Breast epithelium (tissue), 4 donors: ENCODE results near the gene CCDC85C. TPM values are rescaled to one million over a fixed set of nuclear protein-coding genes. Genes with fewer than 3 reads are reported as not detected.

Source experiments
- DNase-seq, 2 donors: peaks; one replicate each; pipeline ENCODE4 v3.0.0-alpha.2; 2019; ENCODE audit warnings: low spot score in 2 of 2
- H3K27ac ChIP-seq, 2 donors: fragments of 200-600 bp; sonication (generic) in 1 of 2; one replicate each; pipeline ENCODE4 v1.5.1; 2016 to 2019; ENCODE audit warnings: mild to moderate bottlenecking in 1 of 2
- H3K27me3 ChIP-seq, 2 donors: fragments of 200-600 bp; sonication (generic) in 1 of 2; one replicate each; pipeline versions ENCODE4 v1.5.1 to v1.6.0; 2017 to 2019; ENCODE audit warnings: control low read depth in 1 of 2, mild to moderate bottlenecking in 1 of 2
- H3K36me3 ChIP-seq: fragments of 200-600 bp; one replicate; pipeline ENCODE4 v1.5.1; 2019
- H3K4me1 ChIP-seq, 2 donors: fragments of 200-600 bp; sonication (generic); one replicate each; pipeline ENCODE4 v1.5.1; 2016 to 2019; ENCODE audit warnings: control low read depth in 1 of 2
- H3K4me3 ChIP-seq, 3 donors: fragments of 200-600 bp; sonication (generic); 1 replicate in 2 of 3; 2 replicates in 1 of 3; pipeline ENCODE4 v1.5.1; 2016 to 2019; ENCODE audit warnings: mild to moderate bottlenecking in 3 of 3, moderate library complexity in 2 of 3
- H3K9me3 ChIP-seq, 2 donors: fragments of 200-600 bp; sonication (generic) in 1 of 2; one replicate each; pipeline ENCODE4 v1.5.1; 2016 to 2019; ENCODE audit warnings: control low read depth in 1 of 2
- POLR2A ChIP-seq: fragments of 450-650 bp; IDR thresholded peaks from one replicate; pipeline ENCODE4 v1.6.1; 2016; ENCODE audit warnings: antibody characterized with exemption, mild to moderate bottlenecking, moderate library complexity
- POLR2AphosphoS5 ChIP-seq, 3 donors: sonication (generic); formaldehyde crosslinking; IDR thresholded peaks; one replicate each; pipeline ENCODE4 v1.6.1; 2017; ENCODE audit warnings: antibody characterized with exemption in 3 of 3
- intact Hi-C: fragments of 100-400 bp; cut with DNase I; formaldehyde crosslinking; loops from one replicate; pipeline ENCODE4 v1.15.1; 2023; ENCODE audit warnings: low total_unique reads
- total RNA-seq, 3 donors: library from RNA; depleted of rRNA; stranded (reverse); fragments of >200 nt; gene quantifications; one replicate each; pipeline ENCODE4 v1.1.0, GENCODE V29; 2016
- TF ChIP-seq, protein P1 (sequence below), 3 donors: fragments of 450-650 bp; IDR thresholded peaks; one replicate each; pipeline ENCODE4 v1.5.1; 2016 to 2017; ENCODE audit warnings: antibody characterized with exemption in 3 of 3, mild to moderate bottlenecking in 3 of 3, moderate library complexity in 3 of 3

CCDC85C gene
- total RNA-seq, 3 donors from 2014 or later, result 1.3 to 8.3 (median 4.3) TPM

DNA sequence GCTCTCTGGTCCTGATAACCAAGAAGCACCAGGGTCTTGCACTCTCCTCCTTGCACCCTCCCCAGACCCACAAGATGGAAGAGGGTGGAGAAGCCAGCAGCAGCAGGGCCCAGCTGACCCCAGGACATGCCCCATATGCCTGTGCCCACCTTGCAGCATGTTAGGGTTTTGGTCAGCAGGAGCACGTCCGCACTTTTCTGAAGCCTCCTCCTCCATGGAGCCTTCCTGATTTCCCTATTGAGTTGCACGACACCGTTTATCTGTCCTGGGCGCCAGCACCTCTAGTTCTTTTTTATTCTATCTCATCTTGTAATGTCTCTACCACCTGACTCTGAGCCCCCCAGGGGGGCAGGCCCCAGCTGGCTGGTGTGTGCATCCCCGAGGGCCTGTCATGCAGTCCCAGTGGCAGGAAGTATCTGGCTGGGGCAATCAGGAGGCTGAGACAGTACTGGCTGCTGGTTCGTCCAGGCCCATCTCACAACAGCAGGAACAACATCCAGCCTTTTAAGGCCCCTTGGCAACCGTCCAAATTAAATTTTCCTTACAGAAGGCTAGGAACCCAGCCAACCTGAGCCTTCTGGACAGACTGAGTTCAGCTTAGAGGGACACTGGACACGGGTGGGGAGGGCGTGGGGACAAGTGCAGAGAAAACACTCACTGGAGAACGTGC is 39.6 kb downstream of the CCDC85C start:
- peak in 1 of 2 donors; percentile 60 for DNase-seq
- H3K36me3 ChIP-seq, result no peaks in the 10 kb centered on the region
- peaks cover 21 to 65% of the 10 kb centered on the region in 2 donors for H3K4me1 ChIP-seq
- peak overlapping the region; percentile 67 to 80 for H3K27ac ChIP-seq
- H3K9me3 ChIP-seq, result no peaks in the 10 kb centered on the region
- intact Hi-C loops, result loop anchor here (5.0 kb wide), 1 partner anchor 38 kb away; the partner anchor contains the start of gene CCDC85C
- TF ChIP-seq POLR2AphosphoS5 (IDR thresholded peaks at IDR 0.05) (no peak), POLR2A (no peak)
- TF ChIP-seq, protein P1, sequence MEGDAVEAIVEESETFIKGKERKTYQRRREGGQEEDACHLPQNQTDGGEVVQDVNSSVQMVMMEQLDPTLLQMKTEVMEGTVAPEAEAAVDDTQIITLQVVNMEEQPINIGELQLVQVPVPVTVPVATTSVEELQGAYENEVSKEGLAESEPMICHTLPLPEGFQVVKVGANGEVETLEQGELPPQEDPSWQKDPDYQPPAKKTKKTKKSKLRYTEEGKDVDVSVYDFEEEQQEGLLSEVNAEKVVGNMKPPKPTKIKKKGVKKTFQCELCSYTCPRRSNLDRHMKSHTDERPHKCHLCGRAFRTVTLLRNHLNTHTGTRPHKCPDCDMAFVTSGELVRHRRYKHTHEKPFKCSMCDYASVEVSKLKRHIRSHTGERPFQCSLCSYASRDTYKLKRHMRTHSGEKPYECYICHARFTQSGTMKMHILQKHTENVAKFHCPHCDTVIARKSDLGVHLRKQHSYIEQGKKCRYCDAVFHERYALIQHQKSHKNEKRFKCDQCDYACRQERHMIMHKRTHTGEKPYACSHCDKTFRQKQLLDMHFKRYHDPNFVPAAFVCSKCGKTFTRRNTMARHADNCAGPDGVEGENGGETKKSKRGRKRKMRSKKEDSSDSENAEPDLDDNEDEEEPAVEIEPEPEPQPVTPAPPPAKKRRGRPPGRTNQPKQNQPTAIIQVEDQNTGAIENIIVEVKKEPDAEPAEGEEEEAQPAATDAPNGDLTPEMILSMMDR (IDR thresholded peaks at IDR 0.05), result no peak
- no peak overlapping the region for H3K4me3 ChIP-seq
- no peaks in the 10 kb centered on the region for H3K27me3 ChIP-seq

DNA sequence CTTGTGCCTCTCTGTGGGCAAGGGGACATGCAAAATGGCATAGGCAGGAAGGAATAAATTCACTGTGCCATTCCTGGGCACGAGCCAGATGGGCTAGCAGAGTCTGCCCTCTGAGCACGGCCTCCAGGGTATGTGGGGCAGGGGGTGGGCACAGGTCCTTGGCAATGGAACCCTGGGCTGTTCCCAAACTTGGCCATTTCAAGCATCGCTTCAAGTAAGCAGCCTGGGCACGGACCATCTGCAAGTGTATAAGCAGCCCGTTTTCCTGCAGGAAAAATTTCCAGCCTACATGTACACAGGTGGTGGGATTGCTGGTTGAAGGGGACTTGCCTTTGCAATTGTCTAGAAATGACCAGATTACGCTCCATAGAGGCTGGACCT is 40.3 kb downstream of the CCDC85C start:
- intact Hi-C loops, result loop anchor here (5.0 kb wide), 1 partner anchor 39 kb away; the partner anchor contains the start of gene CCDC85C
- H3K36me3 ChIP-seq, result no peaks in the 10 kb centered on the region
- peak overlapping the region; percentile 50 to 80 for H3K27ac ChIP-seq
- no peaks in the 10 kb centered on the region for H3K27me3 ChIP-seq
- no peak overlapping the region for H3K4me3 ChIP-seq
- TF ChIP-seq POLR2AphosphoS5 (IDR thresholded peaks at IDR 0.05) (no peak), POLR2A (no peak)
- TF ChIP-seq, protein P1 (IDR thresholded peaks at IDR 0.05), result no peak
- no peaks in the 10 kb centered on the region for H3K9me3 ChIP-seq
- H3K4me1 ChIP-seq, result peaks cover 21 to 58% of the 10 kb centered on the region in 2 donors
- DNase-seq, result no peak

DNA sequence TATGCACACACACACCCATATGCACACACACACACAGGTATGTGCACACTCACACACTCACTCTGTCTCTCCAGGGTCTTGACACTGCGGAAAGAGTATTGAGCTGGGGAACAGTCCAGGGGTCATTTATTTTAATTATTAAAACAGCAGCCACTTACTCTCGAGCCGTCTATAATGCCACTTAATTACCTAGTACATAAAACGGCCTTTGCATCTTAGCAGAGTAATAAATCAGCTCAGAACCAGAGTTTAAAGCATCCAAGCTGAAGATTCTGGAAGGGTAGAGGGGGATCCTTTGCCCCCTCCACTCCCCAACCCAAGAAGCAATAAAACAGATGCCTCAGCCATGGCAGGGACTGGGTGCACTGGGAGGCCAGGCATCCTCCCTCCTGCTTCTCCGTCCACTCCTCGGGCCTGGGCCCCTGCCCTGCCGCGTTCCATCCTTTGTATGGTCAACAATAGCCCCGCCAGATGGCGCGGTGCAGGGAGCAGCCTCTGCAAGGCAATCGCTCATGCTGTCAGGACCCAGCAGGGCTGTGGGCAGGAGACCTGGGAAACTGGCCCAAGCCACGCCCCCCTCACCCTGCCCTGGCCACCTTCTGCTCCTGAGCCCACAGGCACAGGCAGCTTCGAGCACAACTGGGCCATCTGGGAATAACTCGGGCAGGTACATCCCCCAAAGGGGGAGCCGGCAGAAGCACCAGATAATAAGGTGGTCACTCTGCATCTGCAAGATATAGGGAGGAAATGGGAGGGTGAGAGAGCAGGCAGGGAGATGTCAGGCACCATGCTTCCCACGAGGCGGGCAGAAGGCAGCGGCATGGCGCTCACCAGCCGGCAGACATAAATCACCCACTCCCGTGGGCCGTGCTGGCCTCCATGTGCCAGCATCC is 40.9 kb downstream of the CCDC85C start:
- Histone ChIP-seq H3K36me3 (no peaks in the 10 kb centered on the region), H3K27me3 (no peaks in the 10 kb centered on the region), H3K27ac (peak overlapping the region; percentile 79 to 80), H3K4me3 (no peak overlapping the region), H3K9me3 (no peaks in the 10 kb centered on the region), H3K4me1 (peaks cover 21 to 52% of the 10 kb centered on the region in 2 donors)
- peak; percentile 64 to 83 for DNase-seq
- TF ChIP-seq POLR2AphosphoS5 (IDR thresholded peaks at IDR 0.05), result peak in 1 of 3 donors; percentile 45
- no peak for TF ChIP-seq POLR2A
- TF ChIP-seq, protein P1 (IDR thresholded peaks at IDR 0.05), result peak in 2 of 3 donors; percentile 41 to 50
- intact Hi-C loops, result loop anchor here (5.0 kb wide), 1 partner anchor 39 kb away; the partner anchor contains the start of gene CCDC85C

DNA sequence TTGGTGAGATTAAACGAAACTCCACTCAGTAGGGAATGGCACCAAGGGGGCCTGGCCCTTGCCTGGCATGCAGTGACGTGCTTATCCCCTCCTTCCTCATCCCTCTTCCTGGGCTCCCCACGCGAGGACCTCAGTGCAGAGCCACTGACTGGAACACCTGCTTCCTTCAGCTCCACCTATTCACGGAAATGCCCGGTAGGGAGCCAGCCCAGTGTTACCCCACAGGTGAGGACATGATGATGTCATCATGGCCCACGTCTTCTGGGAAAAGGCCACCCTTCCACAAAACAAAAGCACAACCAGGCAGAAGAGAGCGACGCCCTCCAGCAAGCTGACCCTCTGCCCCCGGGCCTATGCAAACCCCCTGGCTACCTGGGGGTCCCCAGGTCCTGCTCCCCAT is 42.1 kb downstream of the CCDC85C start:
- Histone ChIP-seq H3K4me1 (peaks cover 21 to 52% of the 10 kb centered on the region in 2 donors), H3K9me3 (no peaks in the 10 kb centered on the region), H3K27me3 (no peaks in the 10 kb centered on the region), H3K4me3 (no peak overlapping the region), H3K36me3 (no peaks in the 10 kb centered on the region), H3K27ac (peak overlapping the region; percentile 79 to 80)
- intact Hi-C loops, result loop anchor here (5.0 kb wide), 1 partner anchor 40 kb away; the partner anchor contains the start of gene CCDC85C
- TF ChIP-seq, protein P1 (IDR thresholded peaks at IDR 0.05), result no peak
- TF ChIP-seq POLR2AphosphoS5 (IDR thresholded peaks at IDR 0.05) (peak in 1 of 3 donors; percentile 22), POLR2A (no peak)
- peak in 1 of 2 donors; percentile 71 for DNase-seq
